Urinary bladder (tissue), 4 donors: ENCODE data around the gene PCDHGA7. TPM values are rescaled to one million over a fixed set of nuclear protein-coding genes. Genes with fewer than 3 reads are reported as not detected.

Experiments used
- DNase-seq: peaks from one replicate; pipeline ENCODE4 v3.0.0-alpha.2; 2015; ENCODE audit errors: extremely low spot score
- H3K27ac ChIP-seq: one replicate; pipeline ENCODE4 v1.5.1; 2013; ENCODE audit warnings: low read depth, mild to moderate bottlenecking, moderate library complexity
- H3K36me3 ChIP-seq: one replicate; pipeline ENCODE4 v1.6.1; 2013; ENCODE audit warnings: mild to moderate bottlenecking, moderate library complexity; ENCODE audit not compliant: insufficient read depth
- H3K4me1 ChIP-seq: one replicate; pipeline ENCODE4 v1.6.1; 2013; ENCODE audit warnings: mild to moderate bottlenecking, moderate library complexity; ENCODE audit not compliant: insufficient read depth
- H3K4me3 ChIP-seq: one replicate; pipeline ENCODE4 v1.5.1; 2013; ENCODE audit warnings: low read depth, low read length
- WGBS: extraction: QIAGEN DNeasy Blood & Tissue Kit; methylation state at CpG from one replicate; pipeline ENCODE4 v1.1.7; 2013; 5-methylcytosine and 5-hydroxymethylcytosine counted together
- polyA plus RNA-seq: library from polyadenylated mRNA; stranded (reverse); fragments of 200-250 nt; gene quantifications from one replicate; pipeline ENCODE4 v1.2.3, GENCODE V29; 2013
- total RNA-seq: library from RNA; depleted of rRNA; stranded (reverse); fragments of >200 nt; gene quantifications from one replicate; pipeline ENCODE4 v1.2.3, GENCODE V29; 2014
- donor health status: healthy with polysubstance abuse.
- donor health status: healthy.

Gene PCDHGA7
- total and polyA plus RNA-seq, 2 donors: 1.9 to 6.9 TPM

DNA sequence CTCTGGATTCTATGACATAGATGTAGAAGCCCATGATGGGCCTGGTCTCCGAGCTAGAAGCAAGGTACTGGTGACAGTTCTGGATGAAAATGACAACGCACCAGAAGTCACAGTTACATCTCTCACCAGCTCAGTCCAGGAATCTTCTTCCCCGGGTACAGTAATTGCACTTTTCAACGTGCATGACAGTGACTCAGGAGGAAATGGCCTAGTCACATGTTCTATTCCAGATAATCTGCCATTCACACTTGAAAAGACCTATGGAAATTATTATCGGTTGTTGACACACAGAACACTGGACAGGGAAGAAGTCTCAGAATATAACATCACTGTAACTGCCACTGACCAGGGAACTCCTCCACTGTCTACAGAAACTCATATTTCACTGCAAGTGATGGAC lies 26.4 kb upstream of the PCDHGA7 start:
- no peaks in the 10 kb centered on the region for H3K36me3 ChIP-seq
- H3K4me3 ChIP-seq: no peak overlapping the region
- no peak for DNase-seq
- H3K4me1 ChIP-seq: no peaks in the 10 kb centered on the region
- no peak overlapping the region for H3K27ac ChIP-seq
- WGBS: 75% methylated on average over 5 of the region's 5 CpGs

- WGBS: 49% methylated on average over 19 of the region's 19 CpGs
- no peak overlapping the region for H3K27ac ChIP-seq
- H3K4me3 ChIP-seq: no peak overlapping the region
- H3K4me1 ChIP-seq: no peaks in the 10 kb centered on the region
- no peaks in the 10 kb centered on the region for H3K36me3 ChIP-seq
- DNase-seq: no peak
These were observed 25.6 kb upstream of the PCDHGA7 start for GRCh38 chr5:141356950-141357349.

DNA sequence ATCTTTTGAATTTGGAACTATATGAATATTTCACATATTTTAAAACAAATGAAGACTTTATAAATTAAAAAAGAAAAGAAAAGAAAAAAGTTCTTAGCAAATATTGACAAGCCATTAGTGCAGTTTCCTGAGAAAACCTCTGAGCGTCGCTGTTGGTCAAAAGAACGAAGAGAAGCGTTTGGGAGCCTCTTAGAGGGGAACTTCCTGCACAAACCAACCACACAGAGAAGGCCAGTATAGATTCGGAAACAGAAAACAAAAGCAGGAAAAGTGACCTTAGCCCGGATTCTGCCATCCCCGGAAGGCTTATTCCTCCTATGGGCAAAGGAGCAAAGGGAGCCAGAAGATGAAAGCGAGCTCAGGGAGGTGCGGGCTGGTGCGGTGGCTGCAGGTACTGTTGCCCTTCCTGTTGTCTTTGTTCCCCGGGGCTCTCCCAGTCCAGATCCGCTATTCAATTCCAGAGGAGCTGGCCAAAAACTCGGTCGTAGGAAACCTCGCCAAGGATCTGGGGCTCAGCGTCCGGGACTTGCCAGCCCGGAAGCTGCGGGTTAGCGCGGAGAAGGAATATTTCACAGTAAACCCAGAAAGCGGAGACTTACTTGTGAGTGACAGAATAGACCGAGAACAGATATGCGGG lies 22.6 kb upstream of the PCDHGA7 start, which contains the start of gene PCDHGB2:
PCDHGB2 (plus strand) TSS at position 205 of the 637 bp plus-strand sequence; CDS start at position 347, 142 bp downstream.
- no peak for DNase-seq
- no peak within 1 kb of the TSS for H3K27ac ChIP-seq
- 19% methylated on average over 24 of the region's 24 CpGs for WGBS
- H3K36me3 ChIP-seq: no peaks in the 10 kb centered on the region
- H3K4me1 ChIP-seq: no peaks in the 10 kb centered on the region
- H3K4me3 ChIP-seq: peak within 1 kb of the TSS; percentile 1

DNA sequence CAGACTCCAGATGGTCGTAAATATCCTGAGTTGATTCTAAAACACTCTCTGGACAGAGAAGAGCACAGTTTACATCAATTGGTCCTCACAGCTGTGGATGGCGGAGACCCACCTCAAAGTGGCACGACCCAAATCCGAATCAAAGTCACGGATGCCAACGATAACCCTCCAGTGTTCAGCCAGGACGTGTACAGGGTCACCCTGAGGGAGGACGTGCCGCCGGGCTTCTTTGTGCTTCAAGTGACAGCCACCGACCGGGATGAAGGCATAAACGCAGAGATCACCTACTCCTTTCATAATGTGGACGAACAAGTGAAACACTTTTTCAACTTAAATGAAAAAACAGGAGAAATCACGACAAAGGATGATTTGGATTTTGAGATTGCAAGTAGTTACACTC lies 21.9 kb upstream of the PCDHGA7 start:
- Histone ChIP-seq H3K27ac (no peak overlapping the region), H3K36me3 (no peaks in the 10 kb centered on the region), H3K4me1 (no peaks in the 10 kb centered on the region), H3K4me3 (no peak overlapping the region)
- DNase-seq: no peak
- WGBS: 32% methylated on average over 15 of the region's 15 CpGs

- H3K4me3 ChIP-seq: no peak overlapping the region
- no peaks in the 10 kb centered on the region for H3K4me1 ChIP-seq
- H3K36me3 ChIP-seq: no peaks in the 10 kb centered on the region
- no peak for DNase-seq
- no peak overlapping the region for H3K27ac ChIP-seq
These were observed 19.8 kb upstream of the PCDHGA7 start for GRCh38 chr5:141362719-141363118.

DNA sequence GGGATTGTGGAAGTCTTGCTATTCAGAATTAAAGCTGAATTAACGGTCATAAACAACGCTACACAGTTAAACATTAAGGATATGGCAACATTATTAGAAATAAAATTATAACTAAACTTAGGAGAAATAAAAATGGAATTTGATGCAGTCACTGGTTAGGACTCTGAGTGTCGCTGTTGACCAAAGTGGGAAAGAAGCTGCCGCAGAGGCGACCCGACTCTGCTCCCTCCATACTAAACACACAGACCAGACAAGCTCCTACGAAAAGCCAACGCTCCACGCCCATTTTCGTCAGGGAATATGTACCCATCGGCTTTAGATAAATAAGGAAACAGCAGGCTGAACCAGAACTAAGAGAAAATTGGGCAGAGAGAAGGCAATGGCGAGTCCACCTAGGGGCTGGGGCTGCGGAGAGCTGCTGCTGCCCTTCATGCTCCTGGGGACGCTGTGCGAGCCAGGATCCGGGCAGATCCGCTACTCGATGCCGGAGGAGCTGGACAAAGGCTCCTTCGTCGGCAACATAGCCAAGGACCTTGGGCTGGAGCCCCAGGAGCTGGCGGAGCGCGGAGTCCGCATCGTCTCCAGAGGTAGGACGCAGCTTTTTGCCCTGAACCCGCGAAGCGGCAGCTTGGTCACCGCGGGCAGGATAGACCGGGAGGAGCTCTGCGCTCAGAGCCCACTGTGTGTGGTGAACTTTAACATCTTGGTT lies 18.4 kb upstream of the PCDHGA7 start, which contains the start of gene PCDHGA5:
PCDHGA5 (plus strand) TSS at position 211 of the 709 bp plus-strand sequence; CDS start at position 380, 169 bp downstream.
- H3K4me3 ChIP-seq: peak within 1 kb of the TSS; percentile 2
- no peaks in the 10 kb centered on the region for H3K36me3 ChIP-seq
- no peak within 1 kb of the TSS for H3K27ac ChIP-seq
- no peak for DNase-seq
- no peaks in the 10 kb centered on the region for H3K4me1 ChIP-seq
- WGBS: 15% methylated on average over 34 of the region's 34 CpGs

- Histone ChIP-seq H3K4me3 (no peak overlapping the region), H3K36me3 (no peaks in the 10 kb centered on the region), H3K27ac (no peak overlapping the region), H3K4me1 (no peaks in the 10 kb centered on the region)
- 35% methylated on average over 46 of the region's 46 CpGs for WGBS
- no peak for DNase-seq
These were observed 16.3 kb upstream of the PCDHGA7 start for GRCh38 chr5:141366016-141366896.

GRCh38 chr5:141369994-141370848 lies 12.3 kb upstream of the PCDHGA7 start, which contains the start of gene PCDHGB3:
PCDHGB3 (plus strand) TSS chr5:141370242; CDS start chr5:141370395, 153 bp downstream.
- no peaks in the 10 kb centered on the region for H3K4me1 ChIP-seq
- H3K27ac ChIP-seq: no peak within 1 kb of the TSS
- 17% methylated on average over 32 of the region's 32 CpGs for WGBS
- H3K36me3 ChIP-seq: no peaks in the 10 kb centered on the region
- H3K4me3 ChIP-seq: no peak within 1 kb of the TSS
- DNase-seq: no peak

DNA sequence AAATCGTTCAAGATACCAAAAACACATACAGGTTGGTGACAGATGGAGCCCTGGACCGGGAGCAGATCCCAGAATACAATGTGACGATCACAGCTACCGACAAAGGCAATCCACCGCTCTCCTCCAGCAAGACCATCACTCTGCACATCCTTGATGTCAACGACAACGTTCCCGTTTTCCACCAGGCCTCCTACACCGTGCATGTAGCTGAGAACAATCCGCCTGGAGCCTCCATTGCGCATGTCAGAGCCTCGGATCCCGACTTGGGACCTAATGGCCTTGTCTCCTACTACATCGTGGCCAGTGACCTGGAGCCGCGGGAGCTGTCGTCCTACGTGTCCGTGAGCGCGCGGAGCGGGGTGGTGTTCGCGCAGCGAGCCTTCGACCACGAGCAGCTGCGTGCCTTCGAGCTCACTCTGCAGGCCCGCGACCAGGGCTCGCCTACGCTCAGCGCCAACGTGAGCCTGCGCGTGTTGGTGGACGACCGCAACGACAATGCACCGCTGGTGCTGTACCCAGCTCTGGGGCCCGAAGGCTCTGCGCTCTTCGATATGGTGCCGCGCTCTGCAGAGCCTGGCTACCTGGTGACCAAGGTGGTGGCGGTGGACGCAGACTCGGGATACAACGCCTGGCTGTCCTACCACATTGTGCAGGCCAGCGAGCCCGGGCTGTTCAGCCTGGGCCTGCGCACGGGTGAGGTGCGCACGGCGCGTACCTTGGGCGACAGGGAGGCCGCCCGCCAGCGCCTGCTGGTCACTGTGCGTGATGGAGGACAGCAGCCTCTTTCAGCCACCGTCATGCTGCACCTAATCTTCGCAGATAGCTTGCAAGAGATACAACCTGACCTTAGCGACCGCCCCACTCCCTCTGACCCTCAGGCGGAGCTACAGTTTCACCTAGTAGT lies 10.7 kb upstream of the PCDHGA7 start:
- no peak overlapping the region for H3K27ac ChIP-seq
- H3K4me3 ChIP-seq: no peak overlapping the region
- no peak for DNase-seq
- 32% methylated on average over 69 of the region's 69 CpGs for WGBS
- H3K36me3 ChIP-seq: no peaks in the 10 kb centered on the region
- H3K4me1 ChIP-seq: no peaks in the 10 kb centered on the region

DNA sequence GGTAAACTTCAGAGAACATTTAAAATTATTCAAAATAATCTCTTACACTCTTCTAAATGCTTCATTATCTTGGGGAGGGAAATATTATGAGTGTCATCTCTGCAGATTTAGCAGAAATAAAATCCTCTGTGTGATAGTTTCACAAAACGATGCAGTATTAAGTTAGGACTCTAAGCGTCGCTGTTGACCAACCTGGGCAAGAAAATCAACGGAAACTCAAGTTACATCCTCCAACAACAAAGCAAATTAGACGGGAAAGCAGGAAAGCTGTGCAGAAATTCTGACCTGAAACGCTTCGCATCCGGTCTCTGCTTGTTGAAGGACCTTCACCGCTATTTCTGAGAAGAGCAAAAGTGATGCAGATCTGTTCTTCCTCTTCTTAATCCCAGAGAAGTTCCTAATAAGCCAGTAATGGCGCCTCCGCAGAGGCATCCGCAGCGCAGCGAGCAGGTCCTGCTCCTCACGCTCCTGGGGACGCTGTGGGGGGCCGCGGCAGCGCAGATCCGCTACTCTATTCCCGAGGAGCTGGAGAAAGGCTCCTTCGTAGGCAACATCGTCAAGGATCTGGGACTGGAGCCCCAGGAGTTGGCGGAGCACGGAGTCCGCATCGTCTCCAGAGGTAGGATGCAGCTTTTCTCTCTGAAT lies 8.7 kb upstream of the PCDHGA7 start, which contains the start of gene PCDHGA6:
PCDHGA6 (plus strand) TSS at position 219 of the 645 bp plus-strand sequence; CDS start at position 412, 193 bp downstream.
- Histone ChIP-seq H3K4me1 (no peaks in the 10 kb centered on the region), H3K36me3 (peaks cover 1% of the 10 kb centered on the region), H3K4me3 (no peak within 1 kb of the TSS), H3K27ac (no peak within 1 kb of the TSS)
- 11% methylated on average over 27 of the region's 27 CpGs for WGBS
- no peak for DNase-seq

DNA sequence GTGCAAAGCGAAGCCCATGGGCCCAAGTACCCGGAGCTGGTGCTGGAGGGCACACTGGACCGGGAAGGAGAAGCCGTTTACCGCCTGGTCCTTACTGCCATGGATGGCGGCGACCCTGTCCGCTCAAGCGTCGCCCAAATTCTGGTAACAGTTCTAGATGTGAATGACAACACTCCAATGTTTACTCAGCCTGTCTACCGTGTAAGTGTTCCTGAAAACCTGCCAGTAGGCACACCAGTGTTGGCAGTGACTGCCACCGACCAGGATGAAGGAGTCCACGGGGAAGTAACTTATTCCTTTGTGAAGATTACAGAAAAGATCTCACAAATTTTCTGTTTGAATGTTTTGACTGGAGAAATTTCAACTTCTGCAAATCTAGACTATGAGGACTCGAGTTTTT lies 7.9 kb upstream of the PCDHGA7 start:
- Histone ChIP-seq H3K4me1 (no peaks in the 10 kb centered on the region), H3K36me3 (peaks cover 1% of the 10 kb centered on the region), H3K27ac (no peak overlapping the region), H3K4me3 (no peak overlapping the region)
- no peak for DNase-seq
- 59% methylated on average over 14 of the region's 14 CpGs for WGBS
